Measurements from ENCODE around the gene ATXN10.

Gene ATXN10

GRCh38 chr22:45878901-45879551 is 207.4 kb downstream of the ATXN10 start:
- Histone ChIP-seq H3K4me1 (ENCODE audit: control insufficient read depth, insufficient read depth, low read length) (peaks cover 20% of the 10 kb centered on the region; the same call in 1 of the 2 replicates), H3K27me3 (ENCODE audit: control insufficient read depth, insufficient read depth, low read length) (no peaks in the 10 kb centered on the region; the same call in 1 of the 2 replicates), H3K9me3 (ENCODE audit: control insufficient read depth, insufficient read depth, low read length) (no peaks in the 10 kb centered on the region), H3K36me3 (ENCODE audit: control insufficient read depth, insufficient read depth, low read length) (no peaks in the 10 kb centered on the region), H3K27ac (ENCODE audit: low read depth, low read length) (no peak overlapping the region), H3K9ac (ENCODE audit: low read depth, low read length) (no peak overlapping the region), H3K4me3 (ENCODE audit: low read depth, low read length) (no peak overlapping the region)

- no peaks in the 10 kb centered on the region; the same call in 1 of the 2 replicates for H3K27me3 ChIP-seq (ENCODE audit: control insufficient read depth, insufficient read depth, low read length)
- H3K9me3 ChIP-seq (ENCODE audit: control insufficient read depth, insufficient read depth, low read length): no peaks in the 10 kb centered on the region
- H3K36me3 ChIP-seq (ENCODE audit: control insufficient read depth, insufficient read depth, low read length): no peaks in the 10 kb centered on the region
- H3K4me3 ChIP-seq (ENCODE audit: low read depth, low read length): no peak overlapping the region
- H3K27ac ChIP-seq (ENCODE audit: low read depth, low read length): no peak overlapping the region
- H3K4me1 ChIP-seq (ENCODE audit: control insufficient read depth, insufficient read depth, low read length): peaks cover 20% of the 10 kb centered on the region; the same call in 1 of the 2 replicates
- H3K9ac ChIP-seq (ENCODE audit: low read depth, low read length): no peak overlapping the region
Observed at GRCh38 chr22:45879552-45879949, 207.9 kb downstream of the ATXN10 start.

GRCh38 chr22:45880091-45880715 is 208.6 kb downstream of the ATXN10 start:
- H3K9me3 ChIP-seq (ENCODE audit: control insufficient read depth, insufficient read depth, low read length): no peaks in the 10 kb centered on the region
- H3K36me3 ChIP-seq (ENCODE audit: control insufficient read depth, insufficient read depth, low read length): no peaks in the 10 kb centered on the region
- H3K27ac ChIP-seq (ENCODE audit: low read depth, low read length): no peak overlapping the region
- H3K9ac ChIP-seq (ENCODE audit: low read depth, low read length): no peak overlapping the region
- H3K27me3 ChIP-seq (ENCODE audit: control insufficient read depth, insufficient read depth, low read length): no peaks in the 10 kb centered on the region; the same call in 1 of the 2 replicates
- H3K4me3 ChIP-seq (ENCODE audit: low read depth, low read length): no peak overlapping the region
- peaks cover 20% of the 10 kb centered on the region; the same call in 1 of the 2 replicates for H3K4me1 ChIP-seq (ENCODE audit: control insufficient read depth, insufficient read depth, low read length)

GRCh38 chr22:45880716-45881523 is 209.3 kb downstream of the ATXN10 start:
- H3K9me3 ChIP-seq (ENCODE audit: control insufficient read depth, insufficient read depth, low read length): no peaks in the 10 kb centered on the region
- H3K4me3 ChIP-seq (ENCODE audit: low read depth, low read length): no peak overlapping the region
- H3K27ac ChIP-seq (ENCODE audit: low read depth, low read length): no peak overlapping the region
- H3K9ac ChIP-seq (ENCODE audit: low read depth, low read length): no peak overlapping the region
- no peaks in the 10 kb centered on the region for H3K36me3 ChIP-seq (ENCODE audit: control insufficient read depth, insufficient read depth, low read length)
- no peaks in the 10 kb centered on the region; the same call in 1 of the 2 replicates for H3K27me3 ChIP-seq (ENCODE audit: control insufficient read depth, insufficient read depth, low read length)
- H3K4me1 ChIP-seq (ENCODE audit: control insufficient read depth, insufficient read depth, low read length): peaks cover 20% of the 10 kb centered on the region; the same call in 1 of the 2 replicates

DNA sequence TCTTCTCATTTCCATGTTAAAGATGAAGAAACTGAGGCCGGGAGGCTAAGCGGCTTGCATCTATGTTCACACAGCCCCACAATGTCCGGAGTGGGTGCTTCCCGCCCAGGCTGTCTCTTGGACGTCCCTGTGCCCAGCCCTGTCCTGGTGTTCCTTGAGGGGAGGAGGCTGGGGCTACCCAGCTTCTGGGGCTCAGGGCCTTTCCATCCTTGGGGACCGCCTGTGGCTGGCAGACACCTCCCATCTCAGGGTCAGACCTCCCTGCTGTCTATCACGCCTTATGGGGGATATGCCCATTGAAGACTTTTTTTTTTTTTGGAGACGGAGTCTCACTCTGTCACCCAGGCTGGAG is 209.9 kb downstream of the ATXN10 start:
- H3K4me1 ChIP-seq (ENCODE audit: control insufficient read depth, insufficient read depth, low read length): peaks cover 20% of the 10 kb centered on the region; the same call in 1 of the 2 replicates
- H3K9ac ChIP-seq (ENCODE audit: low read depth, low read length): no peak overlapping the region
- no peaks in the 10 kb centered on the region for H3K9me3 ChIP-seq (ENCODE audit: control insufficient read depth, insufficient read depth, low read length)
- no peak overlapping the region for H3K4me3 ChIP-seq (ENCODE audit: low read depth, low read length)
- H3K27me3 ChIP-seq (ENCODE audit: control insufficient read depth, insufficient read depth, low read length): no peaks in the 10 kb centered on the region; the same call in 1 of the 2 replicates
- no peak overlapping the region for H3K27ac ChIP-seq (ENCODE audit: low read depth, low read length)
- no peaks in the 10 kb centered on the region for H3K36me3 ChIP-seq (ENCODE audit: control insufficient read depth, insufficient read depth, low read length)

DNA sequence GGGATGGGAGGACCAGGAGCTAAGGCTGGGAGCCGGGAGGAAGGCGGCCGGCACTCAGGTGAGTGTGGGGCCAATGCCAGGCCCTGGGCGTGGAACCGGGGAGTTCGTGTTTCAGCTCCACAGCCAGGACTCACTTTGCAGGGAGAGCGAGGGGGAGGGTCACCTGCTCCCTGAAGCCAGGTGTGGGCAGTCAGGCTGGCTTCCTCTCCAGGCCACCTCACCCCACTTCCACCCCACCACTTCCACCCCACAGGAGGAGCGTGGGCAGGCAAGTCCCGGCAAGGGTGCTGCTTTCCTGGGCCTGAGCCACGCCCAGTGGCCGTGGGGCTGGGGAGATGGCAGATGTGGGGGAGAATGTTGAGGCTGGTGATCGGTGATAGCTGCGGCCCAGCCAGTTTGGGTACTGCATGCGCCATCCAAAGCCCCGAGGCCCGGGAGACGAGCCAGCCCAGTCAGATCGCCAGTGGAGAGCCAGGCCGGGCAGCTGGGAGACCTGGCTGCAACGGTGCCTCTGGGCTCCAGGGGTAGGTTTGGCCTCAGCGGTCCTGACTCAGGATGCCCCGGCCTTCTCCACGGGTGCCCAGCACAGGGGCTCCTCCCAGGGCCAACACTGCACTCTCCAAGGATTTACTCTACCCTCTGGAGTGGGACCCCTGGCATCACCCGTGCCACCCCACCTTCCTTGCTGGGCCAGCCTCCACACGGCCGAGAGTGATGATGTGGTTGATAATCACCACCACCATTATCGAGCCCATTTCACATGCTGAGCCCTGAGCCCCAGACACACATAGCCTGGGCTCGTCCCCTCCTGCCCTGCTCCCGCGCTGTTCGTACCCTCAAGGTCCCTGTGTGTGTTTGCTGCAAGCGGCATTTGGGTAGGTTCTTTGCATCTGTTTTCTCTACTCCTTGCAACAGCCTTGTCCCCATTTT is 211.5 kb downstream of the ATXN10 start:
- peaks cover 20% of the 10 kb centered on the region; the same call in 1 of the 2 replicates for H3K4me1 ChIP-seq (ENCODE audit: control insufficient read depth, insufficient read depth, low read length)
- H3K4me3 ChIP-seq (ENCODE audit: low read depth, low read length): no peak overlapping the region
- H3K36me3 ChIP-seq (ENCODE audit: control insufficient read depth, insufficient read depth, low read length): no peaks in the 10 kb centered on the region
- no peak overlapping the region for H3K9ac ChIP-seq (ENCODE audit: low read depth, low read length)
- H3K9me3 ChIP-seq (ENCODE audit: control insufficient read depth, insufficient read depth, low read length): no peaks in the 10 kb centered on the region
- no peaks in the 10 kb centered on the region; the same call in 1 of the 2 replicates for H3K27me3 ChIP-seq (ENCODE audit: control insufficient read depth, insufficient read depth, low read length)
- no peak overlapping the region for H3K27ac ChIP-seq (ENCODE audit: low read depth, low read length)

DNA sequence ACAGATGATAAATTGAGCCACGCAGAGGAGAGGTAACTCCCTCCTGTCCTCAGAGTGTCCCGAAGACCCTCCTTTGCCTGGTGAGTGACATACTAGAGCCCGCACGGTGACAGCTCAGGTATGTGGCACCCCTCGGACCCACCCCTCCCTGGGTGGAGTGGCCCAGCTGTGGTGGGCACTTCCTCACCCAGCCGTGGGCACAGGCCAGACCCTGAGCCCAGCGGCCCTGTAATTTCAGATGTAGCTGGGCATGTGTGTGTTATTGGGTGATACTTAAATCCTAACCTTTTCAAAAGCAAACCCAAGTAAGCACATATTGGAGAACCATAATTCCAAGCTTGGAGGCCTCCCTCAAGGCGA is 212.2 kb downstream of the ATXN10 start:
- H3K27ac ChIP-seq (ENCODE audit: low read depth, low read length): no peak overlapping the region
- H3K27me3 ChIP-seq (ENCODE audit: control insufficient read depth, insufficient read depth, low read length): no peaks in the 10 kb centered on the region; the same call in 1 of the 2 replicates
- H3K36me3 ChIP-seq (ENCODE audit: control insufficient read depth, insufficient read depth, low read length): no peaks in the 10 kb centered on the region
- no peaks in the 10 kb centered on the region for H3K9me3 ChIP-seq (ENCODE audit: control insufficient read depth, insufficient read depth, low read length)
- H3K4me3 ChIP-seq (ENCODE audit: low read depth, low read length): no peak overlapping the region
- H3K4me1 ChIP-seq (ENCODE audit: control insufficient read depth, insufficient read depth, low read length): peaks cover 15% of the 10 kb centered on the region; the same call in 1 of the 2 replicates
- H3K9ac ChIP-seq (ENCODE audit: low read depth, low read length): no peak overlapping the region

- Histone ChIP-seq H3K27me3 (ENCODE audit: control insufficient read depth, insufficient read depth, low read length) (no peaks in the 10 kb centered on the region; the same call in 1 of the 2 replicates), H3K27ac (ENCODE audit: low read depth, low read length) (no peak overlapping the region), H3K9me3 (ENCODE audit: control insufficient read depth, insufficient read depth, low read length) (no peaks in the 10 kb centered on the region), H3K9ac (ENCODE audit: low read depth, low read length) (no peak overlapping the region), H3K36me3 (ENCODE audit: control insufficient read depth, insufficient read depth, low read length) (no peaks in the 10 kb centered on the region), H3K4me1 (ENCODE audit: control insufficient read depth, insufficient read depth, low read length) (peaks cover 15% of the 10 kb centered on the region; the same call in 1 of the 2 replicates), H3K4me3 (ENCODE audit: low read depth, low read length) (no peak overlapping the region)
Observed at GRCh38 chr22:45884201-45885062, 212.8 kb downstream of the ATXN10 start.

GRCh38 chr22:45885171-45885840 is 213.7 kb downstream of the ATXN10 start:
- no peaks in the 10 kb centered on the region for H3K9me3 ChIP-seq (ENCODE audit: control insufficient read depth, insufficient read depth, low read length)
- H3K27me3 ChIP-seq (ENCODE audit: control insufficient read depth, insufficient read depth, low read length): no peaks in the 10 kb centered on the region; the same call in 1 of the 2 replicates

More at GRCh38 chr22:45885171-45885840, 213.7 kb downstream of the ATXN10 start:
- Histone ChIP-seq H3K4me1 (ENCODE audit: control insufficient read depth, insufficient read depth, low read length) (peaks cover 12% of the 10 kb centered on the region; the same call in 1 of the 2 replicates), H3K9ac (ENCODE audit: low read depth, low read length) (no peak overlapping the region), H3K27ac (ENCODE audit: low read depth, low read length) (no peak overlapping the region), H3K36me3 (ENCODE audit: control insufficient read depth, insufficient read depth, low read length) (no peaks in the 10 kb centered on the region), H3K4me3 (ENCODE audit: low read depth, low read length) (no peak overlapping the region)
